Left lung (tissue), 10 donors: ENCODE results near the gene HPSE2. TPM values are rescaled to one million over a fixed set of nuclear protein-coding genes. Genes with fewer than 3 reads are reported as not detected.

ENCODE experiments used
- ATAC-seq: fragments of 200-7000 bp; cut with Tn5 transposase; one replicate; pipeline ENCODE4 v1.9.1; 2020; ENCODE audit warnings: moderate library complexity
- DNase-seq, 4 donors: peaks; one replicate each; pipeline ENCODE4 v3.0.0-alpha.2; 2013 to 2020
- H3K27ac ChIP-seq, 2 donors: fragments of 200-600 bp; sonication (generic) in 1 of 2; one replicate each; pipeline versions ENCODE4 v1.5.0 to v1.8.0; 2020 to 2021
- H3K27me3 ChIP-seq, 2 donors: fragments of 200-600 bp; sonication (generic) in 1 of 2; one replicate each; pipeline versions ENCODE4 v1.5.0 to v1.8.0; 2020 to 2021
- H3K36me3 ChIP-seq, 2 donors: fragments of 200-600 bp; sonication (generic) in 1 of 2; one replicate each; pipeline versions ENCODE4 v1.5.0 to v1.8.0; 2020 to 2021
- H3K4me1 ChIP-seq, 2 donors: fragments of 200-600 bp; one replicate each; pipeline ENCODE4 v1.8.0; 2021
- H3K4me3 ChIP-seq, 2 donors: fragments of 200-600 bp; sonication (generic) in 1 of 2; one replicate each; pipeline versions ENCODE4 v1.5.0 to v1.8.0; 2020 to 2021; ENCODE audit warnings: mild to moderate bottlenecking in 1 of 2
- H3K9me3 ChIP-seq, 2 donors: fragments of 200-600 bp; sonication (generic) in 1 of 2; one replicate each; pipeline versions ENCODE4 v1.5.0 to v1.8.0; 2020 to 2021
- CTCF ChIP-seq, 2 donors: fragments of 200-600 bp; sonication (generic) in 1 of 2; IDR thresholded peaks; one replicate each; pipeline versions ENCODE4 v1.5.0 to v1.8.0; 2021; ENCODE audit warnings: antibody characterized with exemption in 2 of 2
- intact Hi-C, 2 donors: fragments of 100-400 bp; cut with DNase I; formaldehyde crosslinking; loops; one replicate each; pipeline versions ENCODE4 v1.11.2 to v1.14.2; 2022
- polyA plus RNA-seq, 6 donors: library from polyadenylated mRNA; unstranded; fragments of 120-200 nt; gene quantifications; one replicate each; pipeline ENCODE4 v1.2.1, GENCODE V29; 2013; ENCODE audit not compliant: insufficient read length in 6 of 6
- total RNA-seq, 2 donors: library from RNA; stranded (reverse); fragmentation: NEBNext Ultra II Directional; extraction: Animal tissue kit (Norgen Biotek cat#: 25700); gene quantifications; one replicate each; pipeline ENCODE4 v1.2.1, GENCODE V29; 2021
- donor health status: DM: no; HTN: yes; CAD: no.
- donor health status: DM: no; HTN: no; CAD: no.

Gene HPSE2
- total and polyA plus RNA-seq, 8 donors = 0.50 to 20.4 (median 12.1) TPM

DNA sequence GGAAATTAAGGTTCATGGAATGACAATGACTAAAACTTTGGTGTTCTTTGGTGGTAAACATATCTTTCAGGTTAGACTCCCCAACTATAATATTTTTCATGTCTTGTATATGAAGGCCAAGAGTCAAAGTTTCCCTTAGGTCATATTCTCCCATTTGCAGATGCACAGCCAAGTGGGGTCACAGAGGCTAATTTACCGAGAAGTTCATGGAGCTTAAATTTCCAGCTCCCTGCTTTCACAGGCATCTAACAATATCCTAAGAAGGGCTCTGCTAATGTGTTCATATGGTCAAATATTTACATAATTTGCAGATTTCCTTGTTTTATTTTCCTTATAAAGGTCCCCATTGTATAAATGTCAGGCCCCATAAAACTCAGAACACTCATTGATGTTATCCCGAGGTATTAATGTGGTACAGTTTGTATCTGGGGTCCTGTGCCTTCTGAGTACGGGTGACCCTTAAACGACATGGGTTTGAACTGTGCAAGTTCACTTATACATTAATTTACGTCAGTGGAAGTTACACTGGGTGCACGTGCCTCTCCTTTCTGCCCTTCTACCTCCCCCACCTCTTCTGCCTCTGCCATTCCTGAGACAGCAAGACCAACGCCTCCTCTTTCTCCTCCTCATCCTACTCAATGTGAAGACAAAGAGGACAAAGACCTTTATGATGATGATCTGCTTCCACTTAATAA, 603.0 kb downstream of the HPSE2 start:
- no peak overlapping the region for H3K4me3 ChIP-seq
- no peaks in the 10 kb centered on the region for H3K9me3 ChIP-seq
- TF ChIP-seq CTCF (IDR thresholded peaks at IDR 0.05) = no peak
- no peaks in the 10 kb centered on the region for H3K27me3 ChIP-seq
- H3K36me3 ChIP-seq = no peaks in the 10 kb centered on the region
- no peak for DNase-seq
- no peak for ATAC-seq
- H3K27ac ChIP-seq = no peak overlapping the region
- H3K4me1 ChIP-seq = no peaks in the 10 kb centered on the region
- intact Hi-C loops = no loop called here

DNA sequence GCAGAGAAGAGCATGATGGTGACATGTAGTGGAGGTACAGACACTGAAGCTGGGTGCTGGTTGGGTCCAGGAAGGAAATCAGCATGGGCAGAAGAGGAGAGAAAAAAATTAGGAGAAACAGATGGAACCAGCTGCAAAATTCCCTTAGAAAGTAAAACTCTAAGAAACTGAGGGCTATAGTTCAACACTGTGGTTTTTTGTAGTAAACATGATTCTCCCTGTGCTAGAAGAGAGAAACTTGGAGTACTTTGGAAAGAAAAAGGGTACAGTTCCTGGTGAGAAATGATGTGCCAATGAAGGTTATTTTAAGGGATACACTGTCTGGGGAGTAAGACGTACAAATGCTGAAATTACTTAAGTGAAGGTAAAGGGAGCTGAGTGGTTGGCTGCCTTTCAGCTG, 607.4 kb downstream of the HPSE2 start:
- no peak for ATAC-seq
- intact Hi-C loops = no loop called here
- TF ChIP-seq CTCF (IDR thresholded peaks at IDR 0.05) = no peak

DNA sequence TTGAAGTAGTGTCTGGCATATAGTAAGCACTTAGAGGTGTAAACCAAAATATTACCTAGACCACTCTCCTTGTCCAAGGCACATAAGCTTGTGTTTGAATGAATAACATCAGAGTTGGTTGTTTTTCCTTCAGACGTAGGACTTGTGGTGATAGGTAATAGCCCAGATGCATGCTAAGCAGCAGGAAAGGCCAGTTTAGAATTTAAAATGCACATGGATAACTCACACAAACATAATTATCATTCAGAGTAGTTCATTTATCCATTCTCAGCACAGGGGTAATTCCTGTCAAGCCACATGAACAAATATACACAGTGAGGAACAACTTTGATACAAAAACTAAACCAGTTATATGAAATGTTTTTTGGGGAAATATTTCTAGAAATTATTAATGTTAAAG, 607.9 kb downstream of the HPSE2 start:
- ATAC-seq (no peak), DNase-seq (no peak)
- Histone ChIP-seq H3K27me3 (no peaks in the 10 kb centered on the region), H3K4me3 (no peak overlapping the region), H3K9me3 (no peaks in the 10 kb centered on the region), H3K36me3 (no peaks in the 10 kb centered on the region), H3K27ac (no peak overlapping the region), H3K4me1 (no peaks in the 10 kb centered on the region)
- no peak for TF ChIP-seq CTCF (IDR thresholded peaks at IDR 0.05)
- intact Hi-C loops = no loop called here

More for the DNA sequence above, 607.4 kb downstream of the HPSE2 start:
- H3K27me3 ChIP-seq = no peaks in the 10 kb centered on the region
- H3K9me3 ChIP-seq = no peaks in the 10 kb centered on the region
- no peaks in the 10 kb centered on the region for H3K36me3 ChIP-seq
- H3K27ac ChIP-seq = no peak overlapping the region
- no peak for DNase-seq
- no peak overlapping the region for H3K4me3 ChIP-seq
- H3K4me1 ChIP-seq = no peaks in the 10 kb centered on the region

- Histone ChIP-seq H3K9me3 (no peaks in the 10 kb centered on the region), H3K27me3 (no peaks in the 10 kb centered on the region), H3K36me3 (no peaks in the 10 kb centered on the region), H3K4me1 (no peaks in the 10 kb centered on the region), H3K27ac (no peak overlapping the region), H3K4me3 (no peak overlapping the region)
- intact Hi-C loops = no loop called here
- no peak for TF ChIP-seq CTCF (IDR thresholded peaks at IDR 0.05)
- ATAC-seq = no peak
- no peak for DNase-seq
Observed at GRCh38 chr10:98624963-98625362, 610.7 kb downstream of the HPSE2 start.

- H3K4me1 ChIP-seq = no peaks in the 10 kb centered on the region
- no peaks in the 10 kb centered on the region for H3K27me3 ChIP-seq
- no peak for DNase-seq
- intact Hi-C loops = no loop called here
- H3K9me3 ChIP-seq = no peaks in the 10 kb centered on the region
- no peak for TF ChIP-seq CTCF (IDR thresholded peaks at IDR 0.05)
- H3K36me3 ChIP-seq = no peaks in the 10 kb centered on the region
- H3K4me3 ChIP-seq = no peak overlapping the region
- ATAC-seq = no peak
- no peak overlapping the region for H3K27ac ChIP-seq
Observed at GRCh38 chr10:98623176-98623575, 612.5 kb downstream of the HPSE2 start.
